IMR-90 (cell line): Measurements from ENCODE around the gene LCE1B. TPM values are rescaled to one million over a fixed set of nuclear protein-coding genes. Genes with fewer than 3 reads are reported as not detected.

ENCODE experiments used
- ATAC-seq: fragments of 200-7000 bp; cut with Tn5 transposase; 2 replicates; pipeline ENCODE4 v1.9.1; 2020; ENCODE audit warnings: low read depth, mild to moderate bottlenecking, moderate library complexity
- BruUV-seq: library from RNA; stranded (reverse); fragments of 400-500 nt; replicated peaks from 2 replicates; lab custom pipeline; 2021; lab: Mats Ljungman, UMichigan
- CTCF ChIA-PET: fragments of 300-600 bp; formaldehyde crosslinking; extraction: SDS; loops from one replicate; lab custom pipeline; 2021; ENCODE audit warnings: antibody characterized with exemption; lab: Yijun Ruan, JAX
- POLR2A ChIA-PET: fragments of 300-600 bp; sonication (Branson Sonifier 250); formaldehyde crosslinking; loops from one replicate; lab custom pipeline; 2022; ENCODE audit warnings: antibody characterized with exemption; ENCODE audit not compliant: unreplicated experiment; lab: Charles Lee
- DNase-seq: peaks from one replicate; pipeline ENCODE4 v3.0.0; 2013
- H2AFZ ChIP-seq: replicated peaks from 2 replicates; pipeline ENCODE3; 2013; ENCODE audit warnings: low read length, mild to moderate bottlenecking; ENCODE audit not compliant: poor library complexity
- H2AK5ac ChIP-seq: 2 replicates; pipeline ENCODE4 v1.6.1; 2013; ENCODE audit warnings: low read depth, low read length, inconsistent platforms
- H2AK9ac ChIP-seq: replicated peaks from 2 replicates; pipeline ENCODE3; 2013; ENCODE audit warnings: mild to moderate bottlenecking, low read depth, low read length, moderate library complexity; ENCODE audit not compliant: poor library complexity
- H2BK120ac ChIP-seq: 2 replicates; pipeline ENCODE4 v1.6.1; 2013; ENCODE audit warnings: low read depth, low read length, inconsistent platforms
- H2BK15ac ChIP-seq: 3 replicates; pipeline ENCODE4 v1.6.1; 2013; ENCODE audit warnings: low read depth, low read length, inconsistent platforms
- H2BK20ac ChIP-seq: 2 replicates; pipeline ENCODE4 v1.6.1; 2013; ENCODE audit warnings: low read depth, mild to moderate bottlenecking, inconsistent platforms, low read length, moderate library complexity
- H2BK5ac ChIP-seq: 2 replicates; pipeline ENCODE4 v1.6.1; 2013; ENCODE audit warnings: mild to moderate bottlenecking, low read depth, low read length, inconsistent platforms; ENCODE audit not compliant: poor library complexity, severe bottlenecking
- H3K14ac ChIP-seq: replicated peaks from 2 replicates; pipeline ENCODE4 v1.6.1; 2013; ENCODE audit warnings: low read depth, low read length, inconsistent platforms
- H3K18ac ChIP-seq: 2 replicates; pipeline ENCODE4 v1.6.1; 2013; ENCODE audit warnings: low read depth, low read length, control low read depth
- H3K23ac ChIP-seq: 2 replicates; pipeline ENCODE4 v1.6.1; 2013; ENCODE audit warnings: low read depth, low read length, inconsistent platforms
- H3K27ac ChIP-seq: 2 replicates; pipeline ENCODE4 v1.5.1; 2013; ENCODE audit warnings: mild to moderate bottlenecking, control low read depth, low read length; ENCODE audit not compliant: insufficient read depth
- H3K27me3 ChIP-seq: 2 replicates; pipeline ENCODE4 v1.6.1; 2013; ENCODE audit warnings: low read length; ENCODE audit not compliant: control insufficient read depth, insufficient read depth
- H3K36me3 ChIP-seq: 2 replicates; pipeline ENCODE4 v1.6.1; 2013; ENCODE audit warnings: low read length, mixed read lengths; ENCODE audit not compliant: control insufficient read depth, insufficient read depth
- H3K4ac ChIP-seq: 2 replicates; pipeline ENCODE4 v1.6.1; 2013; ENCODE audit warnings: low read depth, low read length, inconsistent platforms
- H3K4me1 ChIP-seq: 2 replicates; pipeline ENCODE4 v1.6.1; 2013; ENCODE audit warnings: low read length, mixed read lengths; ENCODE audit not compliant: control insufficient read depth, insufficient read depth
- H3K4me2 ChIP-seq: 2 replicates; pipeline ENCODE4 v1.6.1; 2013; ENCODE audit warnings: low read depth, mild to moderate bottlenecking, control low read depth, low read length, moderate library complexity
- H3K4me3 ChIP-seq: 2 replicates; pipeline ENCODE4 v1.5.1; 2013; ENCODE audit warnings: low read depth, mild to moderate bottlenecking, control low read depth, low read length, moderate library complexity; ENCODE audit not compliant: insufficient read depth
- H3K56ac ChIP-seq: 2 replicates; pipeline ENCODE4 v1.6.1; 2013; ENCODE audit warnings: low read length, inconsistent platforms; ENCODE audit not compliant: insufficient read depth; ENCODE audit errors: extremely low read depth
- H3K79me1 ChIP-seq, 2 experiments: 2 replicates each; pipeline ENCODE4 v1.6.1; 2013; ENCODE audit warnings: low read length in 2 of 2, inconsistent platforms in 1 of 2, low read depth in 1 of 2
- H3K9ac ChIP-seq: 2 replicates; pipeline ENCODE4 v1.6.1; 2013; ENCODE audit warnings: low read depth, low read length, control low read depth
- H3K9me1 ChIP-seq: 2 replicates; pipeline ENCODE4 v1.6.1; 2013; ENCODE audit warnings: low read length, inconsistent platforms; ENCODE audit not compliant: insufficient read depth
- H3K9me3 ChIP-seq: 2 replicates; pipeline ENCODE4 v1.6.1; 2013; ENCODE audit warnings: low read length; ENCODE audit not compliant: control insufficient read depth, insufficient read depth
- H4K20me1 ChIP-seq: 2 replicates; pipeline ENCODE4 v1.6.1; 2013; ENCODE audit warnings: low read length, inconsistent platforms; ENCODE audit not compliant: insufficient read depth
- H4K5ac ChIP-seq: 2 replicates; pipeline ENCODE4 v1.6.1; 2013; ENCODE audit warnings: mild to moderate bottlenecking, low read depth, low read length, control low read depth
- H4K8ac ChIP-seq, 2 experiments: 2 replicates each; pipeline ENCODE4 v1.6.1; 2013; ENCODE audit warnings: low read depth in 2 of 2, low read length in 2 of 2, control low read depth in 1 of 2, inconsistent platforms in 1 of 2
- H4K91ac ChIP-seq: 2 replicates; pipeline ENCODE4 v1.6.1; 2013; ENCODE audit warnings: low read depth, low read length, inconsistent platforms; ENCODE audit not compliant: insufficient read depth
- CHD1 ChIP-seq: IDR thresholded peaks from 2 replicates; pipeline ENCODE4 v1.6.1; 2012; ENCODE audit warnings: low read depth, low read length, improper control_type of control experiment
- MXI1 ChIP-seq: IDR thresholded peaks from 2 replicates; pipeline ENCODE4 v1.6.1; 2012; ENCODE audit warnings: low read depth, mild to moderate bottlenecking, low read length, moderate library complexity, borderline replicate concordance
- NFE2L2 ChIP-seq: fragments of 150-350 bp; IDR thresholded peaks from 2 replicates; pipeline ENCODE4 v1.6.1; 2016; ENCODE audit warnings: low read depth, mild to moderate bottlenecking, low read length
- POLR2A ChIP-seq: IDR thresholded peaks from 2 replicates; pipeline ENCODE4 v1.6.1; 2012; ENCODE audit warnings: mild to moderate bottlenecking, low read depth, low read length
- SMC3 ChIP-seq: fragments of 150-350 bp; IDR thresholded peaks from 2 replicates; pipeline ENCODE4 v1.6.1; 2016; ENCODE audit warnings: low read depth, mild to moderate bottlenecking, antibody characterized with exemption, low read length, moderate library complexity
- WGBS, 2 experiments: methylation state at CpG; one replicate each; pipeline versions ENCODE4 v1.1.5 to v1.1.7; 2013; ENCODE audit warnings: missing lambda C conversion rate in 2 of 2; ENCODE audit not compliant: insufficient read length in 1 of 2; ENCODE audit errors: extremely low coverage in 2 of 2; 5-methylcytosine and 5-hydroxymethylcytosine counted together
- dilution Hi-C: fragments of 300-500 bp; cut with HindIII; formaldehyde crosslinking; loops from one replicate; pipeline ENCODE4 v1.14.3; 2018; ENCODE audit warnings: low sequenced_read_pairs; ENCODE audit not compliant: unreplicated experiment
- in situ Hi-C: fragments of 300-500 bp; cut with MboI; formaldehyde crosslinking; loops from 3 replicates; pipeline ENCODE4 v1.14.3; 2019; ENCODE audit warnings: low sequenced_read_pairs, inconsistent platforms, mixed read lengths
- intact Hi-C: fragments of 100-400 bp; cut with micrococcal nuclease; formaldehyde crosslinking; loops from 2 replicates; pipeline ENCODE4 v1.10.0; 2022
- polyA plus RNA-seq, 3 experiments: library from polyadenylated mRNA; depleted of rRNA; stranded (reverse); fragments of >200 nt; gene quantifications; 2 replicates each; pipeline ENCODE4 v1.2.3, GENCODE V29; 2012; ENCODE audit warnings: low replicate concordance in 1 of 3
- total RNA-seq: library from RNA; depleted of rRNA; stranded (reverse); fragments of >200 nt; gene quantifications from 2 replicates; pipeline ENCODE4 v1.2.3, GENCODE V29; 2012

LCE1B gene
- total and polyA plus RNA-seq, 2 of the 4 experiments (the other 2 are of a cell fraction): not detected

GRCh38 chr1:152836870-152837269, 25.1 kb downstream of the LCE1B start:
- H3K4ac ChIP-seq: no peak overlapping the region
- H3K4me3 ChIP-seq: no peak overlapping the region
- ChIA-PET CTCF (interaction anchor here (1.1 kb wide), 1 partner anchor 11 kb away, joined by 3 read pairs; no protein-coding TSS in a partner anchor), POLR2A (no interaction called here)
- DNase-seq (no peak), ATAC-seq (no peak)
- no peak overlapping the region for H3K18ac ChIP-seq
- no peak overlapping the region for H2BK15ac ChIP-seq
- no peak overlapping the region for H4K91ac ChIP-seq
- H4K20me1 ChIP-seq: no peaks in the 10 kb centered on the region
- H2BK20ac ChIP-seq: no peak overlapping the region
- BruUV-seq: no TSS peak
- no peaks in the 10 kb centered on the region for H3K36me3 ChIP-seq
- H2AFZ ChIP-seq: no peak overlapping the region
- H4K8ac ChIP-seq: no peak overlapping the region
- no peak overlapping the region for H3K27ac ChIP-seq
- H3K27me3 ChIP-seq: no peaks in the 10 kb centered on the region
- dilution Hi-C loops (no loop called here), intact Hi-C loops (no loop called here), in situ Hi-C loops (no loop called here)
- no peak overlapping the region for H2BK120ac ChIP-seq
- H4K5ac ChIP-seq: no peak overlapping the region
- no peaks in the 10 kb centered on the region for H3K9me1 ChIP-seq
- no peak overlapping the region for H3K4me2 ChIP-seq
- H3K14ac ChIP-seq: no peak overlapping the region
- H3K4me1 ChIP-seq: no peaks in the 10 kb centered on the region
- no peak overlapping the region for H3K9ac ChIP-seq
- no peak overlapping the region for H2AK5ac ChIP-seq
- H3K23ac ChIP-seq: no peak overlapping the region
- TF ChIP-seq SMC3: no peak
- TF ChIP-seq POLR2A: no peak
- no peak for TF ChIP-seq CHD1
- no peak for TF ChIP-seq NFE2L2
- no peak for TF ChIP-seq MXI1
- H2AK9ac ChIP-seq: no peak overlapping the region
- H3K56ac ChIP-seq: no peak overlapping the region
- WGBS, 2 experiments: 20% methylated on average over 1 of the region's 2 CpGs; no CpG with 5 or more reads in 1 of the 2 experiments
- H2BK5ac ChIP-seq: no peak overlapping the region
- H3K9me3 ChIP-seq: no peaks in the 10 kb centered on the region
- no peaks in the 10 kb centered on the region for H3K79me1 ChIP-seq
